Brain pericyte (primary cell): ENCODE results near the gene CTIF.

Experiments used
- DNase-seq: peaks from one replicate; pipeline ENCODE4 v3.0.0-alpha.2; 2012; ENCODE audit warnings: low read depth, low spot score

Gene CTIF

DNA sequence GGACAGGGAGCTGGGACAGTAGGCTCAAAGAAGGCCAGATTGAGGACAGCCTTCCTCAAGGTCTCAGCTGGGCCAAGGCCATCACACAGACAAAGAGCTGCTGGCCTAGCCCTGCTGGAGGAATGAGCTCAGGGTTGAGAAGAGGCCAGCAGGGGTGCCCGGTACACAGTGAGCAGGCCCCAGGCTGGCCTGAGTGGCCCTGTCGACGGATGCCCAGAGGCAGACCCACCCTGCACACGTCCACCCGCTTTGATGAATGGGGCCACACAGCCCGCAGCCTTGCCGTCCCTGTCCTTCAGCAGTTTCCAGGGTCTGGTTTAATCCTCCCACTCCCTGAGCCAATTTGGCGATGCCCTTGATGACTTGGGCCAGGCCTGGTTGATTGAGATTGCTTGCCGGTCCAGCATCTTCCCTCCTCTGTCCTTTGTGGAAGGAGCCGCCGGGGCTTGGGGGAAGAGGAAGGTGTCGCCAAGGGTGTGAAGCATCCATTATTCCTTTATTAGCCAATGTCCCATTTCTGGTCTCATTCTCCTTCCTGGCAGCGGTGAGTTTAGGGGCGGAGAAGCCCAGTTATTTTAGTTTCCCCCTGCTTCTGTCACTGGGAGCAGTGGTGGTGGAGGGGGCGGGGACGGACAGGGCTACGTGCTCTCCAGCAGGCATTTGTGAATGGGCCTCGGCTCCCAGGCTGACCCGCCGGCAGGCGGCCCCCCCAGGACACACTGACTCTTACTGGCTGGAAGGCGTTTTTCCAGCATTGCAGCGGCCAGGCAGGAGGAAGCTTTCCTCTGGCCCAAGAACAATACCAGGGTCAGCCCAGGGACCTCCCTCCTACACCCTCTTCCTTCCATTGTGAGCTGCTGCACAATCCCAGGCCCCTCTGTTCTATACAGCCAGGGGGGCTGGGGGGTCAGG lies 141.8 kb downstream of the CTIF start:
- DNase-seq, result no peak

- no peak for DNase-seq
Measured at GRCh38 chr18:48682768-48683167, 143.9 kb downstream of the CTIF start.

- DNase-seq, result no peak
Measured at GRCh38 chr18:48683197-48683596, 144.4 kb downstream of the CTIF start.

- no peak for DNase-seq
Measured at GRCh38 chr18:48683661-48684060, 144.8 kb downstream of the CTIF start.

GRCh38 chr18:48687346-48688042 lies 148.7 kb downstream of the CTIF start:
- DNase-seq, result no peak

- DNase-seq, result no peak
Measured at GRCh38 chr18:48688961-48689360, 150.1 kb downstream of the CTIF start.

DNA sequence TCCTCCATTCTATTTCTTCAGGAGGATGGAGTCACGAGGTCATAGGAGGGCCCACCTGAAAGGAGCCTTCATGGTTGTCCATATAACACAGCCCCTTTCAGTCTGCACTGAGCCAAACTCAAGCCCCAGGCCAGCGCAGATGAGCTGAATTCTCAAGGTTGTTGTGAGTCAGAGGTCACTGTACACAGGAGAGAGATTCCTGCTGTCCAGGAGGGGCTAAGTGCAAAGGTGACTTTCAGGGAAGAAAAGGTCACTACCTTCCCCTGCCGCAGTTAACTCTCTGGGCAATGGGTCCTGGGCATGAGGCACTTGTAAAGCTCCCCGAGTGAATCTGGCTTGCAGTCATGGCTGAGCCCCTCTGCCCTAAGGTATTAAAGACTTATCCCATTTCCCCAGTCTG lies 150.7 kb downstream of the CTIF start:
- no peak for DNase-seq

- no peak for DNase-seq
Measured at GRCh38 chr18:48690494-48690893, 151.7 kb downstream of the CTIF start.

DNA sequence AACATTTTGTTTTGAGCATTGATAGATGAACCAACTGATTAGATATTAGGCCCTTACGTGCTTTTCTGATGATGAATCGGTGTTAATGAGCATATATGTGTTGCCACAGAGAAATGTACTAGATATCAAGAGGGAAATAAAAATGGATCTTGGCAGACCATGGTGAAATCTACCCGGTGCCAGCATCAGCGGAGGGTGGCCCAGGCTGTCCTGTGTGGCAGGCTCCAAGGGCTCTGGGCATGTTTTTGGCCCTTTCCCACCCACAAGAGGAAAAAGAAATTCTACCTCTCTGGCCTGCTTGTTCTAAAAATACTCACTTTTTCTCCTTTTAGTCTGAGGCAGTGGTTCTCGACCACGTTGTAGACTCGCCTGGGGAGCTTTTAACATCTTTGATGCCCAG lies 154.2 kb downstream of the CTIF start:
- DNase-seq, result no peak

DNA sequence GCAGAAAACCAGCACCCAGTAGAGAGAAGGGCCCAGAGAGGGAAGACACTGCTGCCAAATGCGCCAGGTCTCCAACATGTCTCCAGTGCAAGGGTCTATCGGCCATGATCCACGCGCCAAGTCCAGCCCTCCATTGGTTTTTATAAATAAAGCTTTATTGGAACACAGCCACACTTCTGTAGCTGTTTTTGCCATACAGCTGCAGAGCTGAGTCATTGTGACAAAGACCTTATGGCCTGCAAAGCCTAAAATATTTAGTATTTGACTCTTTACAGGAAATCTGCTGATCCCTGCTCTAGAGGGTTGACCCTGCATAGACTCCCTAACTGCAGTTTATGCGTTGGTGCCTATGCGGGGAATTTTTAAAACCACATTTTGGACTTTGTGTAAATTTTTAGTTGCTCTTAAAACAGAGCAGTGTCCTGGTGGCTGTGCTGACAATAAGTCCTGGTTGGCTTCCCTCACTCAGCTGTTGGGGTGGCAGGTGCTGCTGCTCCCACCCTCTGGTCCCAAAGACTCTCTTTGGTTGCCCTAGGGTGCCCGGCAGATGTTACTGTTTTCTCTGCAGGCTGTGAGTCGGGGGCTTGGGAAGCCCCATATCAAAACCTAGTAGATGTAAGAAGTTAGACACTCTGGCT lies 154.9 kb downstream of the CTIF start:
- no peak for DNase-seq

- no peak for DNase-seq
Measured at GRCh38 chr18:48694295-48694694, 155.5 kb downstream of the CTIF start.

DNA sequence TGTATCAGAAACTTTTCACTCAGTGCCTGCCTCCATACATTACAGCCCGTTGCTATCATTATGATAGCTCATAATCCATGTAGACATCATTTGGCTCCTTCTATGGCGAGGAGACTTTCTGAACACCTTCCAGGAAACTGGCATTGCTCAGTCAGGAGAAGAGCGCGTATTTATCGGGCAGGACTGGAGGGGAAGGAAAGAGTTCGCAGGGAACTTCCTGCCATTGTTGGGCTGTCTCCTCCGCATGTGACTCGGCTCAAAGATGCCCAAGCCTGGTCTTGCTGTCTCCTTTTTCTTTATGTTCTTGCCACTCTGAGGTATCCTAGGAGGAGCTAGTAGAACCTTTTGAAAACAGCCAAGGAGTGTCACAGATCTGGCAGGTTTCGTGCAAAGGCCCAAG lies 156.8 kb downstream of the CTIF start:
- DNase-seq, result no peak

DNA sequence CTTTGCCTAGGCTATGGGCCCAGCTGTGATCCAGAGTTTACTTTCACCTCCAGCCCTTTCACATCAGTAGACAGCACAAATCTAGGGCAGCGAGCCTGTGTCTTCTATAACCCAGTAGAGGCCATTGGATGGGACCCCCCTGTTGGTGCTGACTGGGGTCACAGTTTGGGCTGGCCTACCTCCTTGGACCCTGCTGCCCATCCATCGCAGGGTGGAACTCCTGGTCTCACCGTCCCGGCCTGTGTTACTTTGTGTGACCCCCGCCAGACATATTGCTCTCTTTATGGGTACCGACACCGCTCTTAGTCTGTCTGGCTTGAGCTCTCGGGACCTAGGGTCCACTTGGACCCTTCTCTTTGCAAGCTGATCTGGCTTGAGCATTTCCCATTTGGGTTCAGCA lies 157.4 kb downstream of the CTIF start:
- DNase-seq, result no peak

- no peak for DNase-seq
Measured at GRCh38 chr18:48697441-48697840, 158.6 kb downstream of the CTIF start.

DNA sequence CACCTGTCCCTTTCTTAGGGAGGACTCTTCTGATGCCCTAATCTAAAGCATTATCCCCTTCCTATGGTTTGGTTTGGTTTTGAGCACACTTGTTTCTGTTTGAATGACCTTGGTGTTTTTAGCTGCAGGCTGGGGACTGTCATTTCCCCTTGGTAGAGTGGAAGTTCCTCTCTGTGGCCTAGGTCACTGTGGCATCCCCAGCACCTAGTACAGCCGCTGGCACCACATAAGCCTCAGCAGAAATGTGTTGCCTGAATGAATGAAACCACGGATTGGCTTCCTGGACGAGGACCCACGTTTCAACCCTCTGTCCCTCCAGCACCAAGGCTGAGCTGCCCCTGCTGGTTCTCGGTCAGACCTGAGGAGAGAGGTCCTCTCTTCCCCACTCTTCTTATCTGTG lies 159.9 kb downstream of the CTIF start:
- no peak for DNase-seq

GRCh38 chr18:48699761-48700160 lies 160.9 kb downstream of the CTIF start:
- DNase-seq, result no peak

DNA sequence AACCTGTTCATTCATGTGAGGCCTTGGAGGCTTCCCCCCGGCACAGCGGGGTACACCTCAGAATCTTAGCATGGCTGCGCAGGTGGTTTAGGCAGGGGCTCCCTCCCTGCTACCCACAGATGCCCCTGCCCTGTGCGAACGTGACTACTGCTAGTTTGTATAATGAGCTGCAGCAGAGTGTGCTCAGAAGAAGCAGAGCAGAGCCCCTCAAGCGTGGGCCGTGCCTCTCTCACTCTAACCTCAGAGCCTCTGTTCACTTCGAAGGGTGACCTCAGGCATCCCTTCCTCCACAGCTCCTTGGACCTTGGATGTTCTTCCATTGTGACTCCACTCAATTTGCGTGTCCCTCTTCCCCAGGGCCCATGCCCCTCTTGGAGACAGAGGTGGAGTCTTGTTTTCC lies 161.6 kb downstream of the CTIF start:
- DNase-seq, result no peak

- DNase-seq, result no peak
Measured at GRCh38 chr18:48702346-48703027, 163.7 kb downstream of the CTIF start.

DNA sequence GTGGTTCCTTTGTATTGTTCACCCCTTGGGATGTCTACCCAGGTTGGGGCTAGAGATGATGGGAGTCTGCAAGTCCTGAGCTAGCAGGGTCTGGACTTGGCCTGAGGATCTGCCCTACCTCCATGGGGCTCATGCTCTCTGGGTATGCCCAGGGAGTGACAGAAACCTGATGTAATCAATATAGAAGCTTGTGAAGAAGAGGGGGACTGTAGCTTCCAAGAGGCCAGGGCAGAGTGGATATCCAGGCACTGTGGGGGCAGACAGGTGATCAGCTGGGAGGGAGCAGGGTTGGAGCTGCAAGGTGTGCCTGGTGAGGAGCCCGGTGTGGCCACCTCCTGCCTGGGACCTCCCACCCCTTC lies 164.2 kb downstream of the CTIF start:
- DNase-seq, result no peak

DNA sequence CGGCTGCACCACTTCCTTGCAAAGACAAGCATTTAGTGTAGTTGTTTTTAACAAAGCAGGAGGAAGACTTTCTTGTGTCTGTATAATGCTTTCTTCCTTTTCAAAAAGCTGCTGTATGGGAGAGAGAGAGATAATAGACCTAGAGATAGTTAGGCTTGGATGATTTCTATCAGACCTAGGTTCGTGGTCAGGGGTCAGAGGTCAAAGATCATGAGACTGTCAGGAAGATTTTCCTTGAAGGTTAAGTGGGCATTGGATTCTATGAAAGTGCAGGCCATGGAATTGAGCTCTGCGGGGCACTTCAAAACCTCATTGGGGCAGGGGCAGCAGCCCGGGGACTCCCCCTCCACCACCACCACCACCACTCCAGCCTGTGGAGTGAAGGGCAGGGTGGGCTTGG lies 164.6 kb downstream of the CTIF start:
- no peak for DNase-seq

GRCh38 chr18:48705043-48705442 lies 166.2 kb downstream of the CTIF start:
- no peak for DNase-seq

DNA sequence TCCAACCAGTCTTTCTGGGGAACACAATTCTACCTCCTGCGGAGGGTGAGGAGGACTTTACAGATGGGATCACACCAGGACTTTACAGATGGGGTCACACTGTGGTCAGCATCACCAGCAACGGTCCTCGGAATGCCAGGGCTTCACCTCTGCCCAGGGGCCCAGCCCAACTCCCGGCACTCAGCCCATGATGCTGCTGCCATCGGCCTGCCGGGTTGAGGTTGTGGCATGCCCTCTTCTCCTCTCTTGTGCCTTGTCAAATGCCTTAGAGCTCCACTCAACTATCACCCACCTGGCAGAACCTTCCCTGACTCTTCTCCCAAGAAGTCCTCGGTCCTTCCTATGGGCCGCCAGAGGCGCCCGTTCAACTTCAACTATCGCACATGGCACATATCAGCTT lies 166.7 kb downstream of the CTIF start:
- no peak for DNase-seq
